ENCODE measurements around the gene SLC22A5.
"Not testable (repeated sequence)": the region's sequence is repeated elsewhere in the genome, so short reads cannot be mapped to it uniquely, and the experiment has no call there.

The SLC22A5 gene

DNA sequence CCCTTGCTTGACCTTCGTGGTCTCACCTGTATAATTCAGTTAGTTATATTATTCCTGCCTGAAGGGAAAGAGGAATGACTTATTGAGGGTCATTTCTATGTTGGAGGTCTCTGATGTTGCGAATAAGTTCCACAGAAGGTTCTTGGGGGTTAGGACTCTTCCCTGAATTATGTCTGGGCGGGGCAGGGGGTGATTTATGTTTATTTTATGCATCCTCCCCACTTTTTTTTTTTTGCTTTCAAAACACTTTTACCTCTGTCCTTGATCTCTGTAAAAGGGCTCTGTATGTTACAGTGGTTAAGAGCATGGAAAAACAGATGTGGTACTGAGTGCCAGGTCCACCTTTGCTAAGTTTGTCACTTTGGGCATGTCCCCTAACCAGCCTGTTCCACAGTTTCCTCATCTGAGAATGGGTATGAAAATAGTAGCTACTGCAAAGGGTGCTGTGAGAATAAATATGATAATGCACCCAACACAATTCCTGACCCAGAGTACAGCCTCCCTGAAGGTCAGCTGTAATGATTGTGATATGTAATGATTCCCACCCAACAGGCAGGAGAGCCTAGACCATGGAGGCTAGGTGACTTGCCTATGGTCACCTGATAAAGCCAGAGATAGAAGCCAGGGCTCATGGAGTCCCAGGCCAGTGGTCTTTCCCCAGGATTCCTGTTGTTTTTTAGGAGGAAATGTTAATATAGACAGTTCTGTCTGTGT lies 54.8 kb downstream of the SLC22A5 start:
- in situ Hi-C loops (cut with HindIII; ENCODE audit: low sequenced_read_pairs) = loop anchor here (5.0 kb wide), 1 partner anchor 53 kb away; no protein-coding TSS in a partner anchor

DNA sequence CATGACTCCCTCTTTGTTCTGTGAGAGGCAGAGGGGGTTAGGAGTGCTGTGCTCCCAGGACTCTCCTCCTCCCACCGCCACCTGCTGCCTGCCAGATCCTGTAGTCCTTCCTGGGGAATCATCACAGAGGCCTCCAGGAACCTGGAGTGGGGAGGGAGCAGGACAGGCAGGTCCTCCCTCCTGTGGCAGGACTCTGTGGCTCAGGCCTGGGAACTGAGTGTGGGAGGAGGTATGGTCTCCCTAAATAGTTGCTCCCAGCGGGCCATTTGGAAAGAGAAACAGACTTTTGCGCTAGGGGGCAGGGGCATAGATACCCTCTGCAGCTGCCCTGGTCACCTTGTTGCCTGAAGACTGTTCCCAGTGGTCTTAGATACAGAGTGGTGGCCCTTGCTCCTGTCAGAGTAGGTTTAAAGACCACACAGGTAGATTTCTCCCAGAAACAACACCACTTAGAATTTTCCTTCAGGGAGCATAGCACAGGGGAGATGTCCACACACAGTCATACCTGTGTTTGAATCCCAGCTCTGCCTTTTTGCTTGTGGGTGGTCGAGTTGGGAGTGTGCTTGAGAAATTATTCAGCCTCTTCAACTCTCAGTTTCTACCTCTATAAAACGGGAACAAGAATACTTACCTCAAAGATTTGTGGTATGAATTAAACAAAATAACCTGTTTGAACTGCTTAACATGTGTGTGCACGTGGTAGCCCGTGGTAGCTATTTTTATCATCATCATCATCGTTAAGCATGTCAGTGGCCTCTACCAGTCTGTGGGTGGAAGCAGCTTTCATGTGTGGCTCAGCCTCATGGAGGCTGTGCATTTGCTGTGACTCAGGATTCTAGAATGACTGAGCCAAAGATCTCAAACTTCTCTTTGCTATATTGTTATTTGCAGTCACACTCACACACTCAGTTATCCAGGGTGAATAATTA lies 55.8 kb downstream of the SLC22A5 start:
- in situ Hi-C loops (cut with HindIII; ENCODE audit: low sequenced_read_pairs) = no loop called here

DNA sequence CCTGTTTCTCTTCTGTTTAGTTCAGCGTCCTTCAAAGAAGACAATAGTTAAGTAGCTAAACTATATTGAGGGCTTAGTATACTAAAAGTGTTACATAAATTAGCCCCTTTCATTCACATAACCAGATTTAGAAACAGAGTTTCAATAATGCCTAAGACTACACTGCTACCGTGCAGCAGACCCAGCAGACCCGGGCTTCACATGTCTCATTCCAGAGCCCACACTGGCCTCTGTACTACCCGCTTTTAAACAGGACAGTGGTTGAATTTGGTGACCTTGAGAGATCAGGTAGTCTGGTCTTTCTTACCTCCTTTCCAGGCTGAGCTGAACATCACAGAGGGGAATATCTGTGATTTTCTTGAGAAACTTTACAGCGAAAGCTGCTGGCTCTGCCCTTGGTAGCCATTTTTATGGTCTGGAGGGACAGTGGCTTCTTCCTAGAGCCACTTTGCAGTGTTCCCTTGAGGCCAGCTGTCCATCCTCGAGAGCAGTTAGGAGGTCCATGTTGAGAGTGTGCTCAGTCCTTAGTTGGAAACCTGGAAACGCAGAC lies 56.5 kb downstream of the SLC22A5 start:
- in situ Hi-C loops (cut with HindIII; ENCODE audit: low sequenced_read_pairs) = no loop called here

DNA sequence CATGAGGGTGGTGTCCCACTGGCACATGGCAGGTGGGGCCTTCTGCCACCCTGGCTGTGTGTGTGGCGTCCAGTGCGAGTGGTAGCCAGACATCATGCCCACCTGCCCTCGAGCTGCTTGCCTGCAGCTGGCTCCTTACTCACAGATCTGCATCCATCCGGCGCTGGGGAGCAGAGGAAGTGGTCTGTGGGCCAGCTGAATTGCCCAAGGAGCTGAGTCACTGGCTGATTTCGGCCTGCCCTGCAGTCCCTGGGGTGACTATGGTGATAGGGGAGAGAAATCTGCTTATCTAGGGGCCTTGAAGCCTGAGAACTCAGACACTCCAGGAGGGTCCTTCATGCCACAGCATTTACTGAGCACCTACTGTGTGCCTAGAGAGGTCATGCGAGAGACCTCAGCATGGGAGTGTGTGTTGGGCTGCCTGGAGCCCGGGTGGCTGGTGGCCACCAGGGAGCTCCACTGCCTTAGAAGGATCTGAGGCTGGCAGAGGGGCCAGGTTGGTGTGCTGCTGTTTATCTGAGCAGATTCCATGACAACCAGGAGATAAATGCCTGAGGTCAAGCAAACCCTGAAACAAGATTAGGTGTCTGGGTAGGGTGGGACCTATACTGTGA lies 57.1 kb downstream of the SLC22A5 start:
- in situ Hi-C loops (cut with HindIII; ENCODE audit: low sequenced_read_pairs) = no loop called here

DNA sequence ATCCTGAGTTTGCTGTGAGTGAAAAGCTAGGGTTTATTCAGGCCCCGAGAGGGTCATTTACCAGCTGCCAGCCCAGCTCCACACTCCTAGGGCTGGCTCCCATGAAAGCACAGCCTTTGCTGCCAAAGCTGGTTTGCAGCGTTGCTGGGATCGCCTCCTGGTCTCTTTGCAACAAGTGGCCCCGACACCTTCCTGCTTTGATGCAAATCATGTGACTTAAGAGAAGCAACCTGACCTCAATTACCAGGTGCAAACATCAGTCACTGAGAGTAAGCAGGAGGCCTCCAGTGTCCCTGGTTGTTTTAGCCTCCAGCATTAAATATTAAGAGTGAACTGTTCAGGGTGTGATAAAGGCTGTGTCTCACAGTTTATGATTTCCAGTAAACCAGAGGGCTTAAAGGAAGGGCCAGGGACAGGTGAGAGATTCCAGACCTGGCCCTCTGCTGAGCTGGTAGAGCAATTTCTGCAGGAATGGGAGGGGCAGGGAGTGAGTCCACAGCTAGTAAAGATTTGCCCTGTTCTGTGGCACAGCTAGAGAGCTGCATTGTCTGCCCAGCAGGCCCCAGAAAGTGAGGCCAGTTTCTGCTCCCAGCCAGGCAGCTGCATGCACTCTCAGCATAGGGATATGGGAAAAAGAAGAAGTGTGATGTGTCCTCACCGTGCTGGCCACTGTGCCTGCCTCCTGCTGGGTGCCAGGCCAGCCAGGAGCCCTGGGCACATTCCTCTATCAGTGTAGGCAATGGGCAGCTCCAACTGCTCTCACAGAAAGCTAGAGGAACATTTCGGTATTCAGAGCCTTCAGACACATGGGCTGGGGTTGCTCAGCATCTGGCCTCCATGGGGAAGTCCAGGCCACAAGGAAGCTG lies 58.0 kb downstream of the SLC22A5 start:
- in situ Hi-C loops (cut with HindIII; ENCODE audit: low sequenced_read_pairs) = no loop called here

DNA sequence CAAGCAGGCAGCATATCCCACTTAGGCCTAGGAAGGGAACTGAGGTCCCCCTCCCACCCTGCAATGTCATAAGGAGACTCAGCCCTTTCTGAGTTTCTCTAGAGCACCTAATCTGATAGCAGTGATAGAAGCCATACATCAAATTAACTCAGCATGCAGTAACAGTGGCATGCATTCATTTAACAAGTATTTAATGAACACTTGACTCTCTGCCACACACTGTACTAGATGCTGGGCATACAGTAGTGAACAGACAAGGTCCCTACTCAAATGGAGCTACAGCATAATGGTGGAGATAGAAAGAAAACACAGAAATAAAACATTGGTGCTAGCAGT lies 58.6 kb downstream of the SLC22A5 start:
- in situ Hi-C loops (cut with HindIII; ENCODE audit: low sequenced_read_pairs) = no loop called here

DNA sequence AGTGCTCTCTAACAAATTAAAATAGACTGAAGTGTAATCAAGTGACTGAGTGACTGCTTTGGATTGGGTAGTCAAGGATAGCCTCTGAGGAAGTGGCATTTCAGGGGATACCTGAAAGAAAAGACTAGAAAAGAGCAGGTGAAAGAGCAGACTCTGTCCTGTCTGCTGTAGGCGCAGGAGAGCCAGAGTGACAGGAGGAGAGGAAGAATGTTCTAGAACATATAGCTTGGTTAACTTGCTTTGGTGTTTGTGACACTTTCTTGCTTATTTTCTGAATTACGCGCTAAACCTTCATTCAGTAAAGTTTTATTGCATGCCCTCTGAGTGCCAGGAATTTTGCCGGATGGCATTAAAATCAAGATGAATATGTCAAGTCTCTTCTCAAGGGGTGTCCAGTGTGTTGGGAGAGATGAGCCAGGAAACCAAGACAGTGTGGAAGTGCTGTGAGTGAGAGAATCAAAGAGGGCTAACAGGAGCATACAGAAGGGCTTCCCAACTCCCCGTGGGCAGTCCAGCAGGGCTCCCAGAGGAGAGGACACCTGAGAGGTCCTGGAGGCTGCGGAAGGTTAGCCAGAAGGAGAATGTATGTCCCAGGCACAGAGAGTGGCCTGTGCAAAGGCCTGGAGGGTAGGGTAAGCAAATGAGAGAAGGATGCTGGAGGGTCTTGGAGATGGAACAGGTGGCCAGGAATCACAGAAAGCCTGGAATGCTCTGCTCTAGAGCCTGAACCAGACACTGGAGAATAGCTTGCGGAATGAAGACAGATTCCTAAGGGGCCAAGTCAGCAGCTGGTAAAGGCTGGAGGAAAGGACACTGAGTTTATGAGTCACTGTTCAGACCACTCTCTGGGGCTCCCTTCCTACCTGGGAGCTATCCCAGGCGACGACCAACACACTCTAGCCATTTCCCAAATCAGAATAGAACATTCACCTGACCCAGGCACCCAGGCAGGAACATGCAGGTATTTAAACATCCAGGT lies 59.3 kb downstream of the SLC22A5 start:
- in situ Hi-C loops (cut with HindIII; ENCODE audit: low sequenced_read_pairs) = no loop called here

DNA sequence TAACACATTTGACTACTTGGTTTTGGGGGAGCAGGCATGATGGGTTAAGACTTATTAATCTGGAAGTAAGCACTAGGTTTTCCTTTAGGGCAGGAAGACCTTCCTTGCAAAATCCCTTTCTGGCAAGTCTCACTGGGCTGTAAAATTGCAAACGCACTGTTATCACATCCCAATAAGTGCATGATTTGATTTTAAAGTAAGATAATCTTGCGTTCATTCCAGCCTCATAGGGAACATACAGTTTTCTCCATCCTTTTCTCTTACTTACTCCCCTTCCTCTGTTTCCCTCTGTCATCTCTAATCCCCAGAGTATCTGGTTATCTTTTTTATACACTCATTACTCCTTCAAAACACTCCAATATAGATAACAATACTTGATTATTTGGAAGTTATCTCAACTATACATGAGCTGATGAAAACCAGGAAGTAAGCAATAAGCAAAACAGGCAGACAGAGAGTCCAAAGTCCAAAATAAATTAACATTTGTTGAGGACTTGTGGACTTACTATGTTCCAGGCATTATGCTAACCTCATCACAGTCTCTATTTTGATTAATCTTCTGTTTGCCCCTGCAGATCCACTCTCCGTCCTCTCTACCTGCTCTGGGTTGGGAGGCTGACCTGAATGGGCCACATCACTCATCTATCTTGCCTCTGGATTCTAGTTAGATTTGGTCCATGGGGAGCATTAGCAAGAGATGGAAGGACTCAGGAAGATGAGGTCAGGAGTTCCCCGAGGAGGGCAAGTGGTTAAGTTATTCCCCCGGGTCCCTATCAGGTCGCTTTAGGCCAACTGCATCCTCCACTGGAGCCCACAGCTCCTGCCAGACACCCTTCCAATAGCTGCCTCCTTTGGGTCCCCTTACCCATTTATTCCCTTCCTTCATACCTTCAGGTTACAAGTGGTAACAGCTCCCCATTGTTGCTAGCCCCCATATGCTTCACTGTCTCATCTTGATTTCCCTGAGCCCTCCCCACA lies 60.2 kb downstream of the SLC22A5 start:
- in situ Hi-C loops (cut with HindIII; ENCODE audit: low sequenced_read_pairs) = no loop called here

DNA sequence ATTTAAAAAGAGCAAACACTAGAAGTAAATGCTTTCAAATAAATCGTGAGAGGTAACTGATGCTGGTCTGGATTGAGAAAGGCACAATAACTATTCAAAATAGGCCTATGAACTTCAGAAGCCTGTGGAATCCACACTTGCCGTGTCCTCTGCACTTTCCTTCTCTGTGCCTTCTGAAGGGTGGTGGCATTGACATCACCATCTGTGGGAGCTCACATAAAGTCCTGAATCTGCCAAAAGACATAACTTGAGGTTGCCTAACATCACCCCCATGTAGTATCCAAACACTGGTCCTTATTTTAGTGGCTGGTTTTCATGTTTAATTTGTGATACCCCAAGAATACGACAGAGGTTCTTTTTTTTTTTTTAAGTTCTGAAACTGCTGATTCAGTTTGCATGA lies 61.2 kb downstream of the SLC22A5 start:
- in situ Hi-C loops (cut with HindIII; ENCODE audit: low sequenced_read_pairs) = no loop called here

DNA sequence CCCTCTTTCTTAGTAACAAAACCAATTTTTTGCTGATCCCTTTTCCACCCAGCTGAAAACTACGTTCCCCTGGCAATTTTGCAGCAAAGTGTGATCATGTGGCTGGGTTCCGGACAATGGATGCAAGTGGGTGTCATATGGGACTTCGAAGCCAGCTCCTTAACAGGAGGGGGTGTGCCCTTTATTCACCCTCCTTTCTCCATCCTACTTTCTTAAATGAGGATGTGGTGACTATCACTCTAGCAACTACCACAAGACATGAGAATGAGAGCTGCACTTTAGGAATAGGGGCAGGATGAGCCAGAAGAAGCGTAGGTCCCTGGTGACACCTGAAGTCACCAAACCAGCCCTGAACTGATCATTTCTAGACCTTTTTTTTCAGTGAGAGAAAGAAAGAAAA lies 62.1 kb downstream of the SLC22A5 start:
- in situ Hi-C loops (cut with HindIII; ENCODE audit: low sequenced_read_pairs) = no loop called here

DNA sequence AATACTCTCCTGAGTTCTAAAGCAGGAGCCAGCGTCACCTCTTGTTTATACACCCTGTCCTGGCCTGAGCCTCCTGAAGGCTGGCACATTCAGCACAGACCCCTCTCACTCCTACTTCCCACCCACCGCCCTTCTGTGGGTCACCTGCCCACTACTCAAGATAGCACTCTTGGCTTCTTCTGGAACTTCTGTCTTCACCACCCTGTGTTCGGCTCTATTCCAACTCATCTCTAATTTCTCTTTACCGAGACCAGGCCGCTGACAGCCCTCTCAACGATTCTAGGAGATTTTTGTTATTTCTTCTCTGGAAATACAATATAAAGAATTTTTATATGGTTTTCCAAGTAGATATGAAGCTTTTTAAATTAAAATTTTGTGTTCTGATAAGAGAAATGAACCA lies 63.6 kb downstream of the SLC22A5 start:
- in situ Hi-C loops (cut with HindIII; ENCODE audit: low sequenced_read_pairs) = no loop called here

DNA sequence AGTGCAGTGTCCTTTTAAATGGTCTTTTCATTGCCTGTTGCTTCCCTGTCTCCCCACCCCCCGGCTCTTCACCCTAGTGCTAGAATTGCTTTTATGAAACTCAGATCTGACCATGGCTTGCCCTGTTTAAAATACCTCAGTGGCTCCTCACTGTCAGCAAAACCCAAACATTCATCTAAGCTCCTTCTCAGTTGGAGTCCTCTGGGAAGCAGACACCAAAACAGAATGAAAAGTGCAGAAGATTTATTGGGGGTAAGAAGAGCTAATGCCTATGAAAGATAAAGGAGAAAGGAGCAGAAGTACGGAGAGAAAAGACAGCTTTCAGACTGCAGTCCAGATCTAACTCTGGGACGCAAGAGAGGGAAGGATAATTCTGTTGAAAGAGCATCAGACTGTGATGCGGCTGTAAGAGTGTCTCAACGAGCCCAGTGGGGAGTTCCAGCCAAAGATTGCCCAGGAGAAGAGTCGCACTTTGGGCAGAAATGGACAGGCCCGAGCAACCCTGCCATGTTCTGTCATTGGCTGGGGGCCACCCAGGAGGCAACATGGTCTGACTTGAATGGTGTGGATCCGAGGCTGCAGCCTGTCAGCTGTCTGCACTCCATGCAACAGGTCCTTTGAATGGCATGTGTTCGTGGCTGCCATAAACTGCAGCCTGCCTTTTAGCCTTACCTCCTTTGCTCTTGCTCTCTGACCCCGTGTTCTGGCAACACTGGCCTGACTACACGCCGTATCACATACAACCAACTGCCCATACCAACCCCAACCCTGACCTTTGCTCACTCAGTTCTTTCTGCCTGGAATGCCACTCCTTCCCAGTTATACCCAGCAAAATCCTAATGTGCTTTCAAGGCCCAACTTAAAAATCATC lies 65.1 kb downstream of the SLC22A5 start:
- in situ Hi-C loops (cut with HindIII; ENCODE audit: low sequenced_read_pairs) = no loop called here

DNA sequence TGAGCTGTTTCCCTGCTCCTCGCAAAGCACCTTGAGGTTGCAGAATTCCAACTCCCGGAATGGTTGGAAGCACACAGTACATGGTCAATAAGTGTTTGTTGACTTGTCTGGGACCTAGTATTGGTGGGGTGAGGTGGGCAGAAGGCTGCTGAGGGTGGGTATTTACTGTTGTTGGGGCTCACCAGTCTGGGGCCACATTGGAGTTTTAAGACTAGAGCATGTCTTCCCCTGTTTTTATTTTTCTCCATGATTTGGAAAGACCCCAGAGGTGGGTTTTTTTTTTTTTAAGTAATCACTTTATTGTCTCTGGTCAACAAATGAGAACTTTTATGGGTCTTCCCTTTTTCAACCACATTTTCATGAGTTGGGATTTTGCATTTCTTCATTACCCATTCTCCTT lies 65.9 kb downstream of the SLC22A5 start:
- in situ Hi-C loops (cut with HindIII; ENCODE audit: low sequenced_read_pairs) = no loop called here

DNA sequence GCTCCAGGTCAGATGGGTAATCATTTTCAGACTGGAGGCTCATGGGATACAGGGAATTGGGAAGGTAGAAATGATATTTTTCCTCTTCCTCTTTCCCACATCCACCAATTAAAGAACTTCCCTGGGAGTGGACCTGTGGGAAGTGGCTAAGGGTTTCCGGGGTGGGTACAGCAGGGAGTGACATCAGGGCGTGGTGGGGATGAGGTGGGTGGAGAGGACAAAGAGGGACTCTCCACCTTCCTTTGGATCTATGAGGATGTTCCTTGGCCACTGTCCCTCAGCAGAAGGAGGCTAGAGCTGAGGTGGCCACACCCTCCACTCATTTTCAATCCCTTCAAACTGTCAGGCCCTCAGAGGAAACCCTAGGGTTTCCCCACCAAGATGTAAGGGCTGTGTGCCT lies 66.4 kb downstream of the SLC22A5 start:
- in situ Hi-C loops (cut with HindIII; ENCODE audit: low sequenced_read_pairs) = no loop called here

DNA sequence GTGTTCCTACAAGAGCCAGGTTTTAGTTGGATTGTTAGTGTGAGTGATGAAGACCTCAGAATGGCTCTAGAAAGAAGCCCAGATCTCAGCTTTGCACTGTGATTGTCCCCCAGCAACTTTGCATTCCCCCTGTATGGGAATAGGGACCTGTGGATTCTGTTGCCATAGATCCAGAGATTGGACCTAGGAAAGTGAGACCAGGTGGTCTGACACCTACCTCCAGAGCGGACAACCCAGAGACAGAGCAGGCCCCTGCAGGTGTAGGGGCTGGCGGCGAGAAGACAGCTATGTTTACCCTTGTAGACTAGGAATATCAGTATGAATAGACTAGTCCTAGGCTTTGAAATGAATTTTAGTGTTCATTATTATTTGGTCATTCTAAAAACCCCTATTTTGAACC lies 67.4 kb downstream of the SLC22A5 start:
- in situ Hi-C loops (cut with HindIII; ENCODE audit: low sequenced_read_pairs) = no loop called here

DNA sequence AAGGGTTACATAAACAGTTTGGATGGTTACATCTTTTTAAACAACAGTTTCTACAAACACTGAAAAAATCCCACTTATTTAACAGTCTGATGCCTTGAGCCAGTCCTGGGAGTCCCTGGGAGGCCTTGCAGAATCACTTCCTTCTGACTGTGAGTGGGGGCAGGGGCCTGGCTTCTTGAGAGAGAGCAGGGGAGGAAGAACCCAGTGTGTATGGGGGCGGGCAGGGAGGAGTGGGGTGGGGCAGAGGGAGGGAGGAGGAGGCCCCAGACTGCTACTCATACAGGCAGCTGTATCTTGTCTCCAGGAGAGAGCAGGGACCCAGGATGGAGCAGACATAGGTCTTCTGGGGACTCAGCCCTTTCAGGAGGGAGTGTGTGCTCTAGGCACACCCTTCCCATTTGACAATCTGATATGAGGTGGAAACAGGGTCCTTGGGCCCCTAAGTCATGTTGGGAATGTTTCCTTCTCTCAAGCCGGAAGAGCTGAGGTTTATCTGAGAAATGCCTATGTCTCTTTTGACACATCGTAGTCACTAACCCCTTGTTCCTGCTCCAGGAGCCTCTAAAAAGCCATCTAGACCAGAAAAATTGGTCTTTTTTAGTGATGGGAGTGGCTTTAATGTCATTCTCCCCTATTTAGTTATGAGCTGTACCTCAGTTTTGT lies 68.2 kb downstream of the SLC22A5 start:
- in situ Hi-C loops (cut with HindIII; ENCODE audit: low sequenced_read_pairs) = no loop called here

DNA sequence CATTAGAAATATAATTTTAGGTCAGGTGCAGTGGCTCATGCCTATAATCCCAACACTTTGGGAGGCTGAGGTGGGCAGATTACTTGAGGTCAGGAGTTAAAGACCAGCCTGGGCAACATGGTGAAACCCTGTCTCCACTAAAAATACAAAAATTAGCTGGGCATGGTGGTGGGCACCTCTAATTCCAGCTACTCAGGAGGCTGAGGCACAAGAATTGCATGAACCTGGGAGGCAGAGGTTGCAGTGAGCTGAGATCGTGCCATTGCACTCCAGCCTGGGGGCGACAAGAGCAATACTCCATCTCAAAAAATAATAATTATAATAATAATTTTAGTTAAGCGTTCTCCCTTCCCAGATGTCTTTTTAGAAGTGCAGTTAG lies 68.7 kb downstream of the SLC22A5 start:
- in situ Hi-C loops (cut with HindIII; ENCODE audit: low sequenced_read_pairs) = not testable (repeated sequence)
